GM12875 (cell line): ENCODE measurements around the gene BEGAIN.

ENCODE experiments used
- H3K4me3 ChIP-seq: one replicate; pipeline ENCODE4 v1.5.1; 2011; ENCODE audit warnings: low read depth, low read length, control low read depth
- TF ChIP-seq, protein P1 (sequence below): IDR thresholded peaks from 2 replicates; pipeline ENCODE4 v1.5.1; 2011; ENCODE audit warnings: low read depth, mild to moderate bottlenecking, control low read depth, inconsistent platforms, low read length, moderate library complexity, borderline replicate concordance; ENCODE audit not compliant: insufficient read depth

The BEGAIN gene

DNA sequence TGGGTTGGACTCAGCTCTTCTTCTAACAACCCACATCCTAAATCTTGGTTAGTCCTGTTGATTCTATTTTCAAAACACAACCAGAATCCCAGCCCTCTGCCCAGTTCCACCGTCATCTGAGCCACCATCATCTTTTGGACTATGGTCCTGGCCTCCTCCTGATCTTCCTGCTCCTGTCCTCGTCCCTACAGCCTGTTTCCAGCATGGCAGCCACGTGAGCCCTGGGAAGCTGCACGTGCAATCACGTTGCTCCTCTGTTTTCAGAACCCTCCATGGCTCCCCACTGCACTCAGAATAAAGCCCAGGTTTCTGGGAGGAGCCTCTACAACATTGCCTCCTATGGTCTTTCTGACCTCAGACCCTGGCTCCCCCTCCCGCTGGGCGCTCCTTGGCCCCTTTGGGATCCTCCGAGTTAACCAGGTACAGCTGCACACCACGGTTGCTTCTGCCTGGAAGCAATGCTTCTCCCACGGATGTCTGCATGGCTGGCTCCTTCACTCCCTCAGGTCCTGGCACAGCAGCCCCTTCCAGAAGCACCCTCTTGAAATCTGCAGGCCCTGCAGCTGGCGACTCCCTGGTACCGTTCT, 44.5 kb downstream of the BEGAIN start:
- no peak overlapping the region for H3K4me3 ChIP-seq
- TF ChIP-seq, protein P1, sequence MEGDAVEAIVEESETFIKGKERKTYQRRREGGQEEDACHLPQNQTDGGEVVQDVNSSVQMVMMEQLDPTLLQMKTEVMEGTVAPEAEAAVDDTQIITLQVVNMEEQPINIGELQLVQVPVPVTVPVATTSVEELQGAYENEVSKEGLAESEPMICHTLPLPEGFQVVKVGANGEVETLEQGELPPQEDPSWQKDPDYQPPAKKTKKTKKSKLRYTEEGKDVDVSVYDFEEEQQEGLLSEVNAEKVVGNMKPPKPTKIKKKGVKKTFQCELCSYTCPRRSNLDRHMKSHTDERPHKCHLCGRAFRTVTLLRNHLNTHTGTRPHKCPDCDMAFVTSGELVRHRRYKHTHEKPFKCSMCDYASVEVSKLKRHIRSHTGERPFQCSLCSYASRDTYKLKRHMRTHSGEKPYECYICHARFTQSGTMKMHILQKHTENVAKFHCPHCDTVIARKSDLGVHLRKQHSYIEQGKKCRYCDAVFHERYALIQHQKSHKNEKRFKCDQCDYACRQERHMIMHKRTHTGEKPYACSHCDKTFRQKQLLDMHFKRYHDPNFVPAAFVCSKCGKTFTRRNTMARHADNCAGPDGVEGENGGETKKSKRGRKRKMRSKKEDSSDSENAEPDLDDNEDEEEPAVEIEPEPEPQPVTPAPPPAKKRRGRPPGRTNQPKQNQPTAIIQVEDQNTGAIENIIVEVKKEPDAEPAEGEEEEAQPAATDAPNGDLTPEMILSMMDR: no peak

DNA sequence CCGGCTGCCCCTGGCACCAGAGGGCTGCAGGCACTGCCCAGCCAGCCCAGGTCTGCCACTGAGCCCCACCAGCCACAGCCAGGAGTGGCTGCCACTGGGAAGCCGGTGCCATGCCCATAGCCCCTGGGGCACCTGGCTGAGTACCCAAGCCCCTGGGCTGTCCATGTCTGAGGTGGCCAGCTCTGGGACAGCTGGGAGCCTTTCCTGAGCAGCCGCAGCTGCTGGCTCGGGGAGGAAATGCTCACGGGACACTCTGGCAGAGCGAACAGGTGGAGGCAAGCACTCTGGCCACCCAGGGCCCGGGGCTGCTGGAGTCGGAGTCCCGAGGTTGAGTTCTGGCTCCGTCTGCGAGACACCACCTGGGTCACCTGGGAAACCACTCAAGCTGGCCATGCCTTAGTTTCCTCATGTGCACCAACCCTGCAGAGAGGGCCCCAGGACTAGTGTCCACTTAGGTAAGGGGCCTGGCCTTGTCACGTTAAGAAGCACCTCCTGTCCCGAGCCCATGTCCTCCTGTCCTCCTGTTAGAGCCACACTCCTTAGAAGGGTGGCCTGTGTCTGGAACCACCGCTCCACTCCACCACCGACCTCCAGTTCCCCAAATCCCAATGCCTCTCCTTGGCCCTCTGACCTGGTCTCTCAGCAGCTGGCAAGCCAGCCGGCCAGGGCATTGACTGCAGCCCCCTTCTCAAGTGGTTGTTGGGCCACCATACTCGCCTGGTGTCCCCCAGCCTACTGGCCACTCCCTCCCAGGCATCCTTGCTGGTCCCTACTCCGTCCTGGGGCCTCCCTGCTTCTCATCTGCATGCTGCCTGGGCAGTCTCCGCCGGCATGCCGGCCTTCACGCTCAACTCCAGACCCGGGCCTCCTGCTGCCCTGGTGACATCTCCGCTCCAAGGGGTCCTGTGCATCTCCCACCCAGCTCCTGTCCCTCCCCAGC, 45.3 kb downstream of the BEGAIN start:
- TF ChIP-seq, protein P1: no peak
- no peak overlapping the region for H3K4me3 ChIP-seq

DNA sequence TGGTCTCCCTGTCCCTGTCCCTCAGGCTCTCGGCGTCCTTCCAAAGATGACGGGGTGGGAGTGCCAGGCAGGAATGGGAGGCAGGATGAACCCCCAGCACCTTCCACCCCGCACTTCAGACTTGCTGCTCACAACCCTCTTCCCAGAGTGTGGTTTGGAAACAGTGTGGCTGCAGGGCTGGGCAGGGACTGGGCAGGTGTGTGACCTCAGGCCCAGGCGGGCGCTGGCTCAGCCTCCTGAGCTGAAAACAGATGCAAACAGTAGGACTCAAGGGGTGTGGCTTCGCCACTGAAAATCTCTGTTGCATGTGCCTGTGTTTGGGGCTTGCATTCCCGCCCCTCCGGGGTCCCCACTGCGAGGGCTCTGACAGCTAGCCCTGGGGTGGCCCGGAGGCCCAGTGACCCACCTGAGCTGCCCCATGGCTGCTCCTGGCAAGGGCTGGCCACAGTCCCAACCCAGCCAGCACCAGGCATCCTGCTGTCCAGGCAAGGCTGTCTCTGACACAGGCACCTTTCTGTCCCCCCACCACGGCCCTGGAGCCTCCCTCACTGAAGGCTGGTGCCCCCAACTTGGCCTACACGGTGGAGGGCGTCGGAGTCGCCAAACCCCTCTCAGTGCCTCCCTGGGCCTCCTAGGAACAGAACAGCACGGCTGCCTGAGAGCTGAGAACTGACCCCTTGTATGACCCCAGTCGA, 46.1 kb downstream of the BEGAIN start:
- TF ChIP-seq, protein P1: no peak
- no peak overlapping the region for H3K4me3 ChIP-seq

DNA sequence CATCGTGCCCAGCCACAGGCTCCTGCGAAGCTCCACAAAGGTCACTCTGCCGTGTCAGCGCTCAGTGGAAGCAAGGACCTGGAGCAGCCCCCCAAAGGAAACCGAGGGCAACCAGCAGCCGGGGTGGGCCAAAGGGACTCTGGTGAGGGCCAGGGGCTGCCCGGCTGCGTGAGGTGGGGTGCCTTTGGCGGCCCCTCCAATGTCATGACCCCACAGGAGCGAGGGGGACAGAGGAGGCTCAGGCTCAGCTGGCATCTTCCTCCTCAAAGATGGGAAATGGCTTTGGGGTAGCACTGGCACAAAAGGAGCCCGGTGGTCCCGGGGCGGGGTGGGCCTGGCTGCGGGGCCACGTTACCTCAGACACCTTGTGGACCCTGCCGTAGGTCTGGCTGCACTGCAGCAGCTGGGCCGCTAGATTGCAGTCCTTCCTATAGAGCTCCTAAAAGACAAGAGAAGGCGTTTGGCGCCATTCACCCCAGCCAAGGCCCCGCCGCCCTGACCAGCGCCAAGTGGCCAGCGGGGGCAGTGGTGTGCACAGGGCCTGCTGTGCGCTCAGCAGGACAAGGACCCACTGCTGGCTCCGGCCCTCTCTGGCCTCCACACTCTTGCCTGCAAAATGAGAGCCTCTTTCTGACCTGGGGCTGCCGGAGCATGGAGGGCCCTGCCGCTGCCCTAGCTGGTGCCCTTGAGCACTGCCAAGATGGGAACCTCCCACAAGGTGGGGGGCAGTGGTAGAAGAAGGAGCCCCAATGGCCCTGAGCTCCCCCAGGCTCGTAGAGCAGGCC, 46.9 kb downstream of the BEGAIN start:
- no peak overlapping the region for H3K4me3 ChIP-seq
- TF ChIP-seq, protein P1: peak; percentile 30; the same call in 1 of the 2 replicates

DNA sequence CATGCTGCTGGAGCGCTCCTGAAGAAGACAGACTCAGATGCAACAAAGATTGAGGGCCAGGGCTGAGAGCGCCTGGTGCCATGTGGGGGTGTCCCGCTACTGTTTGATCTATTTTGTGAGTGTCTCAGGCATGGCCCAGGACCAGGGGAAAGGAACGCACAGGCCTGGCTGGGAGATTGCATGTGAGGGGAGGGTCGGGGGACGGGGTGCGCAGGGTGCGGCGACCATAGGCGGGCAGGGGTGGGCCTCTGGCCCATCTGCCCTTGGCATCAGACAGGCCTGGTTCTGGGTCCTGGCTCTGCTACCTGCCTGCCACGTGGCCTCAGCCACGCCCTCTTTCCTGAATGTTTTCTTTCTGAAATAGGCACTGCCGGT, 47.5 kb downstream of the BEGAIN start:
- TF ChIP-seq, protein P1: no peak
- H3K4me3 ChIP-seq: no peak overlapping the region

DNA sequence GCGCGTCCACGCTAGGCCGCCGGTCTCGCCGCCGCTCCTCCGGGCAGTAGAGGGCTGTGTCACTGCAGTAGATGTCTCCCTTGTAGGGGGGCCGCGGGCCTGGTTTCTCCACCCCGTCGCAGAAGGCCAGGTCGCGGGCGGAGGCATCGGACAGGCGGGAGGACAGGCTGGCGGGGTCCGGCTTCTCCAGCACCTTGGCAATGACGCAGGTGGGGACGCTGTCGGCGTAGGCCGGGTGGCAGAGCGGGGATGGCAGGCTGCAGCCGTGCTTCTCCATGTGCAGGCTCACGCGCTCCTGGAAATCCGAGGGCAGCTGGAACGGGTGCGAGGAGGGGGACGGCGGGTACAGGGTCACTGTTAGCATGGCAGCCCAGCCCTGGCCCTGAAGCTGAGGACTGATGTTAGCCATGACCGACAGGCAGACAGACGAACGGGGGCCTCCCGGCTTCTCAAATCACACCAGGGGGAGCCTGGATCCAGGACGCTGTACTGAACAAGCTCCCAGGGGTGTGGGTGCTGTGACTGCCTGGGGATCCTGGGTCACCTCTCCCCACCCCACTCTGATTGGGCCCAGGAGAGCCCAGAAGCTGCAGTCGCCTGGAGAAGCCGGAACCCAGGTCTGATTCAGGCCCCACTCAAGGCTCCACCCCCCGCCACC, 48.1 kb downstream of the BEGAIN start:
- TF ChIP-seq, protein P1: no peak
- H3K4me3 ChIP-seq: no peak overlapping the region
